Calu3 (cell line): Measurements from ENCODE around the gene HSF2. TPM values are rescaled to one million over a fixed set of nuclear protein-coding genes. Genes with fewer than 3 reads are reported as not detected.

Source experiments
- BruUV-seq: library from RNA; stranded (reverse); fragments of 400-500 nt; replicated peaks from 2 replicates; lab custom pipeline; 2021; lab: Mats Ljungman, UMichigan
- CTCF ChIA-PET: fragments of 300-600 bp; sonication (Branson Sonifier 250); formaldehyde crosslinking; loops from one replicate; lab custom pipeline; 2022; ENCODE audit warnings: antibody characterized with exemption; lab: Charles Lee
- DNase-seq: peaks from one replicate; pipeline ENCODE4 v3.0.0; 2022
- H3K27ac Mint-ChIP-seq: one replicate; pipeline ENCODE4 v1.8.0; 2022; ENCODE audit warnings: mixed read lengths; ENCODE audit not compliant: unreplicated experiment
- H3K27me3 Mint-ChIP-seq: one replicate; pipeline ENCODE4 v1.8.0; 2022; ENCODE audit warnings: mixed read lengths; ENCODE audit not compliant: unreplicated experiment
- H3K36me3 Mint-ChIP-seq: one replicate; pipeline ENCODE4 v1.8.0; 2022; ENCODE audit warnings: mild to moderate bottlenecking, moderate library complexity, mixed read lengths; ENCODE audit not compliant: insufficient read depth, unreplicated experiment
- H3K4me1 Mint-ChIP-seq: one replicate; pipeline ENCODE4 v1.8.0; 2022; ENCODE audit warnings: mild to moderate bottlenecking, low read depth, mixed read lengths; ENCODE audit not compliant: unreplicated experiment
- H3K4me3 Mint-ChIP-seq: one replicate; pipeline ENCODE4 v1.8.0; 2022; ENCODE audit warnings: mild to moderate bottlenecking, low read depth, moderate library complexity, mixed read lengths; ENCODE audit not compliant: unreplicated experiment
- H3K9me3 Mint-ChIP-seq: one replicate; pipeline ENCODE4 v1.8.0; 2022; ENCODE audit warnings: low read depth, mixed read lengths; ENCODE audit not compliant: unreplicated experiment
- intact Hi-C: fragments of 100-400 bp; cut with micrococcal nuclease; formaldehyde crosslinking; loops from one replicate; pipeline ENCODE4 v1.10.0; 2022; ENCODE audit not compliant: unreplicated experiment
- total RNA-seq: library from RNA; stranded (reverse); gene quantifications from 2 replicates; pipeline ENCODE4 v1.2.3, GENCODE V29; 2022
- TF ChIP-seq, protein P1 (sequence below): fragments of 200-600 bp; IDR thresholded peaks from one replicate; pipeline ENCODE4 v1.8.0; 2022; ENCODE audit warnings: antibody characterized with exemption; ENCODE audit not compliant: unreplicated experiment

The HSF2 gene
- total RNA-seq, 1 experiment from 2014 or later = 10.6 TPM

- intact Hi-C loops = loop anchor here (5.0 kb wide), 1 partner anchor 62 kb away; no protein-coding TSS in a partner anchor
- no peak overlapping the region for H3K4me3 Mint-ChIP-seq
- H3K27ac Mint-ChIP-seq = no peak overlapping the region
- no peaks in the 10 kb centered on the region for H3K27me3 Mint-ChIP-seq
- peaks cover 55% of the 10 kb centered on the region for H3K4me1 Mint-ChIP-seq
- no TSS peak for BruUV-seq
- H3K9me3 Mint-ChIP-seq = peaks cover 3% of the 10 kb centered on the region
- no peaks in the 10 kb centered on the region for H3K36me3 Mint-ChIP-seq
- CTCF ChIA-PET = no interaction called here
- TF ChIP-seq, protein P1, sequence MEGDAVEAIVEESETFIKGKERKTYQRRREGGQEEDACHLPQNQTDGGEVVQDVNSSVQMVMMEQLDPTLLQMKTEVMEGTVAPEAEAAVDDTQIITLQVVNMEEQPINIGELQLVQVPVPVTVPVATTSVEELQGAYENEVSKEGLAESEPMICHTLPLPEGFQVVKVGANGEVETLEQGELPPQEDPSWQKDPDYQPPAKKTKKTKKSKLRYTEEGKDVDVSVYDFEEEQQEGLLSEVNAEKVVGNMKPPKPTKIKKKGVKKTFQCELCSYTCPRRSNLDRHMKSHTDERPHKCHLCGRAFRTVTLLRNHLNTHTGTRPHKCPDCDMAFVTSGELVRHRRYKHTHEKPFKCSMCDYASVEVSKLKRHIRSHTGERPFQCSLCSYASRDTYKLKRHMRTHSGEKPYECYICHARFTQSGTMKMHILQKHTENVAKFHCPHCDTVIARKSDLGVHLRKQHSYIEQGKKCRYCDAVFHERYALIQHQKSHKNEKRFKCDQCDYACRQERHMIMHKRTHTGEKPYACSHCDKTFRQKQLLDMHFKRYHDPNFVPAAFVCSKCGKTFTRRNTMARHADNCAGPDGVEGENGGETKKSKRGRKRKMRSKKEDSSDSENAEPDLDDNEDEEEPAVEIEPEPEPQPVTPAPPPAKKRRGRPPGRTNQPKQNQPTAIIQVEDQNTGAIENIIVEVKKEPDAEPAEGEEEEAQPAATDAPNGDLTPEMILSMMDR = no peak
- DNase-seq = no peak
Measured at GRCh38 chr6:122405417-122405816, 6.0 kb downstream of the HSF2 start.

GRCh38 chr6:122406187-122406586 is 6.7 kb downstream of the HSF2 start:
- CTCF ChIA-PET = no interaction called here
- H3K4me1 Mint-ChIP-seq = peaks cover 47% of the 10 kb centered on the region
- no peak for DNase-seq
- H3K9me3 Mint-ChIP-seq = peaks cover 3% of the 10 kb centered on the region
- intact Hi-C loops = loop anchor here (5.0 kb wide), 1 partner anchor 61 kb away; no protein-coding TSS in a partner anchor
- no TSS peak for BruUV-seq
- TF ChIP-seq, protein P1 = no peak
- no peak overlapping the region for H3K4me3 Mint-ChIP-seq
- no peaks in the 10 kb centered on the region for H3K27me3 Mint-ChIP-seq
- no peaks in the 10 kb centered on the region for H3K36me3 Mint-ChIP-seq
- H3K27ac Mint-ChIP-seq = peak overlapping the region; percentile 5

- Mint-ChIP-seq H3K4me3 (no peak overlapping the region), H3K27ac (no peak overlapping the region), H3K4me1 (peaks cover 40% of the 10 kb centered on the region), H3K9me3 (peaks cover 3% of the 10 kb centered on the region), H3K36me3 (peaks cover 5% of the 10 kb centered on the region), H3K27me3 (no peaks in the 10 kb centered on the region)
- BruUV-seq = no TSS peak
- CTCF ChIA-PET = no interaction called here
- DNase-seq = no peak
- intact Hi-C loops = loop anchor here (5.0 kb wide), 1 partner anchor 60 kb away; no protein-coding TSS in a partner anchor
- TF ChIP-seq, protein P1 = no peak
Measured at GRCh38 chr6:122407712-122408111, 8.3 kb downstream of the HSF2 start.

- Mint-ChIP-seq H3K9me3 (peaks cover 3% of the 10 kb centered on the region), H3K27ac (no peak overlapping the region), H3K36me3 (peaks cover 5% of the 10 kb centered on the region), H3K4me3 (no peak overlapping the region), H3K27me3 (no peaks in the 10 kb centered on the region), H3K4me1 (peaks cover 40% of the 10 kb centered on the region)
- DNase-seq = no peak
- no TSS peak for BruUV-seq
- TF ChIP-seq, protein P1 = no peak
- CTCF ChIA-PET = no interaction called here
- intact Hi-C loops = loop anchor here (5.0 kb wide), 1 partner anchor 59 kb away; no protein-coding TSS in a partner anchor
Measured at GRCh38 chr6:122408240-122408639, 8.8 kb downstream of the HSF2 start.
